Lung microvascular endothelial cell (primary cell): Measurements from ENCODE around the gene TSPYL2. TPM values are rescaled to one million over a fixed set of nuclear protein-coding genes. Genes with fewer than 3 reads are reported as not detected.

ENCODE experiments used
- DNase-seq, 2 donors: peaks; one replicate each; pipeline versions ENCODE4 v3.0.0 to v3.0.0-alpha.2; 2010; ENCODE audit warnings: low read depth in 2 of 2
- total RNA-seq: library from RNA; depleted of rRNA; stranded (reverse); fragments of >200 nt; gene quantifications from 2 replicates; pipeline ENCODE4 v1.2.1, GENCODE V29; 2014

TSPYL2 gene
- total RNA-seq, 1 donor from 2014 or later = 7.7 TPM

GRCh38 chrX:53080628-53081580, 1.3 kb upstream of the TSPYL2 start:
- DNase-seq = peak; percentile 18 to 40

GRCh38 chrX:53082773-53083616, 828 bp downstream of the TSPYL2 start:
- no peak for DNase-seq

DNA sequence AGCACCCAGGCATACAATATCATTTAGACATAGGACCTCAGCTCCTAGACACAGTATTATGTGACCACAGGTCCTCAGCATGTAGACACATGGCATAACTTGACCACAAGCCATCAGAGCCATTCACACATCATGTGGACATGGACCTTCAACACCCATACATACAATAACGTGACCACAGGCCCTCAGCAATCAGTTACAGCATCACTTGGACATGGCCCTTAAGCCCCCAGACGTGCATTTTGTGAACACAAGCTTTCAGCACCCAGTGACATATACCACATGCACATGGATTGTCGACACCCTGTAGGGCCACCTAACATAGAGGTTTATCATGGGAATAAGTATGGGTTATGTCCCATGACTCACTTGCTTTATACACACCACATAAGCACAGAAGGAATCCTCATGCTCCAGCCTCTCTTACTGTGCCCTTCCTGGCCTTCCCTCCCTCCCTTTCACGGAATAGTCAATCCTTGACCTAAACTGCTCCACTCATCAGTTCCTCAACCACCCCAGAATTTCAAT, 1.9 kb downstream of the TSPYL2 start:
- DNase-seq = no peak

DNA sequence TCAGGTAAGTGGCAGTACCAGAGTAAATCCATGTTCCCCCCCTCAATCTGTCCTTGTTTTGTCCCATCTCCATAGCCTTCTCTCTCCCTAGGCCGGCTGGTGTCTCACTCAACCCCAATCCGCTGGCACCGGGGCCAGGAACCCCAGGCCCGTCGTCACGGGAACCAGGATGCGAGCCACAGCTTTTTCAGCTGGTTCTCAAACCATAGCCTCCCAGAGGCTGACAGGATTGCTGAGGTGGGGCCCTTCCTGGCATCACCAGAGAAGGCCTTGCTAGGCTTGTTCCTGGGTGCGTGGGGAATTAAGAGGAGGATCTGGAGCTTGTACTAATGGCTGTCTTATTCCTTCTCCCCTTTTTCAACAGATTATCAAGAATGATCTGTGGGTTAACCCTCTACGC, 2.7 kb downstream of the TSPYL2 start:
- DNase-seq = no peak

- DNase-seq = no peak
Measured at GRCh38 chrX:53085661-53086229, 3.6 kb downstream of the TSPYL2 start.

DNA sequence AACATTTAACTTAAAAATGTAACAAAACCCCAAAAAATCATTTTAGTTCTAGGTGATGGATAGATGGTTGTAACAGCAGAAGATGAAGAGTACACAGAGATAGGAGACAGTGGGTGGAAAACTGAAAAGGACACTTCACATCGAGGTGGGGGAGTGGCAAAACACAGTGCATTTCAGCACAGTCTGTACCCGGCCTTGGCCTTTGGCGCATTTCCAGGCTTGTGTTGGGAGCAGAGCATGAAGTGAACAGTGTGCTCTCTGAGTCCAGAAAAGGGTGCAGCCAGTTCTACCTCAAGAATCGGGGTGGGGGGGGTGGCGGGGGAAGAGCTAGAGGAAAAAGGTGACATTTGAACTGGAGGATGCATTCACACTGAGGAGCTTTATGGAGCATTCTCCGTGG, 4.3 kb downstream of the TSPYL2 start:
- DNase-seq = peak in 1 of 2 donors; percentile 14

- no peak for DNase-seq
Measured at GRCh38 chrX:53087388-53087831, 5.2 kb downstream of the TSPYL2 start.

GRCh38 chrX:53088136-53088974, 6.2 kb downstream of the TSPYL2 start:
- peak; percentile 64 to 92 for DNase-seq

DNA sequence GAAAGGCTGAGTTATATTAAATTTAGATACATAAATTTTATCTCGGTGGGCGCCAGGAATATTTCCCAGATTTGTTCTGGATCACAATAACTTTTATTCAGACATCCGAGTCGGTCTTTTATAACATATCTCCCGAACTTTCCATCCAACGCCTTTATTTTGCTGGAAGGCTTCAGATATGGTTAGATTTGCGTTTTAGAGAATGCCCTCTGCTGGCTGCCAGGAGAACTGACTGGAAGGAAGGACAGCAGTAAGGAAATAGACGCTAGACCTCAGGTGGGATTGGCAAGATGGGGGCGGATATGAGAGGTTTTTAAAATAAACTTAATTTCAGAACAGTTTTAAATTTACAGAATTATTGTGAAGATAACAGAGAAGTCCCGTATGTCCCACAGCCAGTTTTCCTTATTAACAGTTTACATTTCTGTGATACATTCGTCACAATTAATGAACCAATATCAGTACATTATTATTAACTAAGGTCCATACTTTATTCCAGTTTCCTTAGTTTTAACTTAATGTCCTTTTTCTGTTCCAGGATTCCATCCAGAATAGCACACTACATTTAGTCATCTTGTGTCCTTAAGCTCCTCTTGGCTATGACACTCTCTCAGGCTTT, 7.2 kb downstream of the TSPYL2 start:
- peak; percentile 67 to 77 for DNase-seq

GRCh38 chrX:53089925-53090324, 7.8 kb downstream of the TSPYL2 start:
- DNase-seq = no peak

GRCh38 chrX:53091354-53091753, 9.2 kb downstream of the TSPYL2 start:
- DNase-seq = no peak

DNA sequence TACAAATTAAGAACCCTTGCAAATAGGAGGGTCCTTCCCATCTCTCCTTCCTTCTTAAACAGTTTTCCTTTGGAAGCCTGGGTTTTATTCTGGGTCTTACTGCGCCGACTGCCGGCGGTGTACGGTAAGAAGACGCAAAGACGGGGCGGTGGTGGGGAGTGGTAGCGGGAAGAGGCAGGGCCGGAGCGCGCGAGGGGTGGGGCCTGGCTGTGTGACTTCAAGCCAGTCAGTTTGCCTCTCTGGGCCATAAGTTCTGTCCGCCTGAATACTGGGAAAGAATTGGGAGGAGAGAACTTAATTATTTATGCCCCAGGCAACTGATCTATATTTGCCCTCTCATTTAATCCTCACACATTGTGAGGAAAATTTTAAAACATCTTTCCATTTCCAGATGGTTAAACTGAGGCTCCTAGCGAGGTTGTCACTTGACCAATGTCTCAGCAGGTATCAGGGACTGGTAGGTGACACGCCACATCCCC, 11.0 kb downstream of the TSPYL2 start:
- DNase-seq = peak; percentile 80 to 84

DNA sequence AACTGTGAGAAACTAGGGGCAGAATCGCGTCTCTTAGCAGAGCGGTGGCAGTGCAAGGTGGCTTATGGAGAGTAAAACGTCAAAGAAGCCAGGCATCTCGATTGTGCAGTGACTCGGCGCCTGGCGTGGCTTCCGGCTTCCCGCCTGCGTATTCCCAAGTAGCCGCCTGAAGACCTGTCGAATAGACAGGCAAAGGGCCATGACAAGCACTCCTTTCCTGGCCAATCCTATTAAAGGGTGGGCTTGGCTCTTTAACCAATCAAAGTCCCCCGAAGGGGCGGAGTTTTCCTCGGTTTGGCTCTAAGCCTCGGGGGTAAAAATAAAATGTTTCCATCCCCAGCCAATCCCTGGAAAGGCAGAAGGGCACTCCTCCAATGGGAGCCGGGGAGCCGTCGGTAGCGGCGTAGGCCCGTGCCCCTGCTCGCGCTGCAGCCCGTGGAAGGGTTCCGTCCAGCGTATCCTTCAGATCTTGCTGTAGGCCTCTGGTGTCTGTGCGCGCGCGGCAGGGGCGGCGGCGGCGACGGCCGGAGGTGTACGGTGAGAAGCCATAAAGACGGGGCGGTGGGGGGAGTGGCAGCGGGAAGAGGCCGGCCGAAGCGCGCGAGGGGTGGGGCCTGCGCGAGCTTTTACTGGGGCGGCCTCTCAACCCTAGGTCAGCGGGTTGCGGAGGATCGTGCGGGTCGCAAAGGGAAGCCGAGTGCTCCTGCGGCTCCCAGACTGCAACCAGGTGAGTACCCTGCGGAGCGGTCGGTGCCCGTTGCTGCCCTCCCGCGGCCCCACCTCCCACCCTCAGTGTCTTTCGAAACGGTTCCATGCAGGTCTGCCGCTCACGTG, 11.8 kb downstream of the TSPYL2 start, which contains the start of gene KANTR:
Gene KANTR, plus strand, starts transcription at position 395 of the 834 bp plus-strand sequence. CDS start 30,131 bp downstream, outside the sequence.
- peak; percentile 91 to 94 for DNase-seq

DNA sequence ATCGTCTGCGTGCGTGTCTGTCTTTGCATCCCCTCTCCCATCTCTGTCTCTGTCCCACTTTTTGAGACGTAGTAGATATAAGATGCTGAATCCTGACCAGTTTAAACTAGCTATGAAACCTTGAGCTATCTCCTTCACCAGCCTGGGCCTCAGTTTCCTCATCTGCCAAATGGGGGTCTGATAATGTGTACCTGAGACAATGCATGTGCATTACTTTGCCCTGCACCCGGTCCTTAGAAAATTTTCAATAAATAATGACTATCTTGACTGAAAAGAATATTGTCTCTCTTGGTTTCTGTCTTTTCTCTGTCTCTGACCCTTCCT, 12.4 kb downstream of the TSPYL2 start:
- no peak for DNase-seq

DNA sequence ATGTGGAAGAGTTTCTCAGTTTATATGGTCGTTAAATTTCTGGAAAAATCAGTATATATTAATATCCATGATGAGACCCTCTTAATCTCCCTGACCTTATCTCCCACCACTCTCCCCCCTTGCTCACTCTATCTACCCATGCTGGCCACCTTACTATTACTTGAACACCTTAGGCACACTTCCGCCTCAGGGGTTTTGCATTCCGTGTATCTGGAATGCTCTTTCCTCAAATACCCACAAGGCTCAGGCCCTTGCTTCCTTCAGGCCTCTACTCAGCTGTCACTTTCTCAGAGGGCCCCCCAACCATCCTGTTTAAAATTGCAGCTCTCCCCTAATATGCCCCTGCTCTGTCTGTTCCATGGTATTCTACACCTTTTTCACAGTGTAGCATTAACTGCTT, 13.6 kb downstream of the TSPYL2 start:
- DNase-seq = no peak

- DNase-seq = no peak
Measured at GRCh38 chrX:53114864-53115549, 32.8 kb downstream of the TSPYL2 start.

GRCh38 chrX:53115550-53115874, 33.3 kb downstream of the TSPYL2 start:
- no peak for DNase-seq

DNA sequence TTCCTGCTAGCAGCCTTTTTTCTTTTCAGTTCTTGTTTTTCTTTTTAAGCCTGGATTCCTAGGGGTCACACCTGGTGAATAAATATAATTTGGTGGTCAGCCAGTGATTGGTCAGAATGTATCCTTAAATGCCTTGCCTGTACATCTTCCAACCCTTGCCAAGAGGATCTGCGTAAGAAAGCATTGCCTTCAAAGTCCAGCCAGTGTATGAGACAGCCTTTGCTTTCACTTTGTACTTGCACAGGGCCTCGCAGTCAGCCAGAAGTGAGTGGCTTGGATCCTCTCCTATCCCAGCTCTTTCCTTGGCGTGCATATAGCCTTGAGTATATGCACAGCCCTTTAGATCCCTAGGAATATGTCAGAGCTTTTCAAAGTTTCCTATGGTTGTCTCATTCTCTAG, 33.9 kb downstream of the TSPYL2 start:
- peak in 1 of 2 donors; percentile 62 for DNase-seq

GRCh38 chrX:53122013-53122412, 39.8 kb downstream of the TSPYL2 start:
- DNase-seq = no peak
